ENCODE data around the gene JAK3. TPM values are rescaled to one million over a fixed set of nuclear protein-coding genes. Genes with fewer than 3 reads are reported as not detected.

Gene JAK3
- polyA plus RNA-seq, 2 of the 4 experiments (the other 2 are of a cell fraction): 0.31 to 0.89 TPM

DNA sequence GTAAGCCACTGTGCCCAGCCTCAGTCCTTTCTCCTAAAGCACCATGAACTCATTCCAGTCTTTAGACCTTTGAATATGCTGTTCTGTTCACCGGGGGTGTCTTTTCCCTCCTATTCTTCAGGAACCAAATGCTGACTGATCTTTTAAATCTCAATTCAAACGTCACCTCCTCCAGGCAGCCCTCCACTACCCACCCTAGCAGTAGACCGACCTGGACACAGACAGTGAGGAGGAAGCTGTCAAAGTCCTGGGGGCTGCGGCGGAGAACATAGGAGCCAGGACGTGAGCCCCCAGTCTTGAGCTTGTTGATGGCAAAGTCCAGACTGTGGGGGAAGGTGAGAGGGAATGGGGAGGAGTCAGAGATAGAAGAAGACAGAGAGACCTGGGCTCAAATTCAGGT is 7.8 kb downstream of the JAK3 start:
- 73% methylated on average over 6 of the region's 6 CpGs for WGBS (ENCODE audit: missing lambda C conversion rate)
- FAIRE-seq (no peak), DNase-seq (ENCODE audit: low read depth in 1 of 2, low spot score in 1 of 2) (no peak), ATAC-seq (no peak)
- no peak for TF ChIP-seq FOSL2 (IDR thresholded peaks at IDR 0.05)
- no peak for TF ChIP-seq FOSL2 (CRISPR knock-in tag; IDR thresholded peaks at IDR 0.05)
- TF ChIP-seq PHF8 (IDR thresholded peaks at IDR 0.05; ENCODE audit: borderline replicate concordance, low read depth): no peak
- peak; percentile 69 for TF ChIP-seq ZFP36 (IDR thresholded peaks at IDR 0.05; ENCODE audit: borderline replicate concordance, partially characterized antibody)
- TF ChIP-seq ZC3H11A (IDR thresholded peaks at IDR 0.05): no peak
- TF ChIP-seq, protein P1, sequence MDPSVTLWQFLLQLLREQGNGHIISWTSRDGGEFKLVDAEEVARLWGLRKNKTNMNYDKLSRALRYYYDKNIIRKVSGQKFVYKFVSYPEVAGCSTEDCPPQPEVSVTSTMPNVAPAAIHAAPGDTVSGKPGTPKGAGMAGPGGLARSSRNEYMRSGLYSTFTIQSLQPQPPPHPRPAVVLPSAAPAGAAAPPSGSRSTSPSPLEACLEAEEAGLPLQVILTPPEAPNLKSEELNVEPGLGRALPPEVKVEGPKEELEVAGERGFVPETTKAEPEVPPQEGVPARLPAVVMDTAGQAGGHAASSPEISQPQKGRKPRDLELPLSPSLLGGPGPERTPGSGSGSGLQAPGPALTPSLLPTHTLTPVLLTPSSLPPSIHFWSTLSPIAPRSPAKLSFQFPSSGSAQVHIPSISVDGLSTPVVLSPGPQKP (IDR thresholded peaks at IDR 0.05; ENCODE audit: low read depth, low read length): no peak
- TF ChIP-seq FOSB (CRISPR knock-in tag; IDR thresholded peaks at IDR 0.05): no peak
- POLR2A ChIA-PET: no interaction called here
- Histone ChIP-seq H3K4me2 (no peak overlapping the region), H3K4me1 (peaks cover 6% of the 10 kb centered on the region), H3K4me3 (no peak overlapping the region), H3K27ac (no peak overlapping the region), H3K9me3 (no peaks in the 10 kb centered on the region)
- CTCF ChIA-PET: interaction anchor here (0.7 to 5.4 kb wide), 3 partner anchors 16 to 157 kb away, joined by 3 to 19 read pairs (median 3); no protein-coding TSS in a partner anchor

DNA sequence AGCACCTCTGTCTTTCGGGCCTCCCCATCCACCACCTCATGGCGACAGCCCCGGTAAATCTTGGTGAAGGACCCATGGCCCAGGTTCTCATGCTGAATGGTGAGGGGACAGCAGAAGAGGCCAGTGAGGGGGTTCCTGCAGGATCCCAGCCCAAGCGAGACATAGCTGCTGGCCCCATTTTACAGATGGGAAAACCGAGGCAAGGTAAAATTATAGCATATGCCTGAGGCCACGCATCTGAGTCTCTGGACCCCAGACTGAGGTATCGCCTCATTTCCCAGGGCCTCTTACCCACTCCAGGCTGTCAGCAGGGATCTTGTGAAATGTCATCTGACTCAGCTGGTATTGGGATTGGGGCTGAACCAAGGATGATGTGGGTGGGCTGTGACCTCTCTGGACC is 9.8 kb downstream of the JAK3 start:
- TF ChIP-seq, protein P2, sequence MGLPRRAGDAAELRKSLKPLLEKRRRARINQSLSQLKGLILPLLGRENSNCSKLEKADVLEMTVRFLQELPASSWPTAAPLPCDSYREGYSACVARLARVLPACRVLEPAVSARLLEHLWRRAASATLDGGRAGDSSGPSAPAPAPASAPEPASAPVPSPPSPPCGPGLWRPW (IDR thresholded peaks at IDR 0.05): no peak
- TF ChIP-seq JUN (IDR thresholded peaks at IDR 0.05) (no peak), ZC3H11A (IDR thresholded peaks at IDR 0.05) (no peak)
- ChIA-PET CTCF (interaction anchor here (0.6 to 5.4 kb wide), 2 partner anchors 18 to 39 kb away, joined by 4 to 19 read pairs; no protein-coding TSS in a partner anchor), POLR2A (interaction anchor here (0.7 kb wide), 1 partner anchor 233 kb away, joined by 6 read pairs; no protein-coding TSS in a partner anchor)
- Histone ChIP-seq H3K4me2 (no peak overlapping the region), H3K4me3 (no peak overlapping the region), H3K4me1 (peaks cover 5% of the 10 kb centered on the region), H3K9me3 (no peaks in the 10 kb centered on the region), H3K27ac (no peak overlapping the region)
- FAIRE-seq: no peak
- no peak for DNase-seq (ENCODE audit: low read depth in 1 of 2, low spot score in 1 of 2)
- WGBS (ENCODE audit: missing lambda C conversion rate): 93% methylated on average over 4 of the region's 7 CpGs
- no peak for ATAC-seq

DNA sequence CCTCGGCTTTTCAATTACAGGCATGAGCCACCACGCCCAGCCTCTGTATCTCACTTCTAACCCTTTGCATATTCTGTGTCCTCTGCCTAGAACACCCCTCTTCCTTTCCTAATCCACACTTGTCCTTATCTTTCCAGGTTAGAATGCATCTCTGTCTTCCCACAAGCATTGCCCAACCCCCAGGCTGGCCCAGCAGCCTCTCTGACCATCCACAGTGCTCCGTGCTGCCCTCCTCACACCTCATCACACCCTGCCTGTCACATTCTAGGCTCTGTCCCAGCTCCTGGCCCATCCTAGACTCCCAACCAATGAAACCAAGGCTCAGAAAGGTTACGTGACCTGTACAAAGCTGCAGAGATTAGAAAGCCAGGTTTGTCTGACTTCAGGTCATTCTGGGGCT is 11.3 kb downstream of the JAK3 start:
- TF ChIP-seq, protein P3, sequence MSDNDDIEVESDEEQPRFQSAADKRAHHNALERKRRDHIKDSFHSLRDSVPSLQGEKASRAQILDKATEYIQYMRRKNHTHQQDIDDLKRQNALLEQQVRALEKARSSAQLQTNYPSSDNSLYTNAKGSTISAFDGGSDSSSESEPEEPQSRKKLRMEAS (IDR thresholded peaks at IDR 0.05): no peak
- TF ChIP-seq JUNB (IDR thresholded peaks at IDR 0.05) (no peak), EHF (CRISPR knock-in tag; IDR thresholded peaks at IDR 0.05) (no peak), ZC3H11A (IDR thresholded peaks at IDR 0.05) (no peak), ESRRA (IDR thresholded peaks at IDR 0.05; ENCODE audit: borderline replicate concordance, low read length) (no peak), RCOR1 (IDR thresholded peaks at IDR 0.05; ENCODE audit: low read depth, low read length) (no peak), HDAC2 (IDR thresholded peaks at IDR 0.05) (no peak), EP300 (IDR thresholded peaks at IDR 0.05) (no peak), ZNF302 (CRISPR knock-in tag; IDR thresholded peaks at IDR 0.05) (no peak), ZSCAN20 (CRISPR knock-in tag; IDR thresholded peaks at IDR 0.05) (no peak), NR3C1 (IDR thresholded peaks at IDR 0.05) (no peak), CBX8 (IDR thresholded peaks at IDR 0.05) (no peak), POLR2A (IDR thresholded peaks at IDR 0.05; ENCODE audit: low read length) (no peak), FOXS1 (CRISPR knock-in tag; IDR thresholded peaks at IDR 0.05) (no peak), TFCP2L1 (CRISPR knock-in tag; IDR thresholded peaks at IDR 0.05) (no peak)
- TF ChIP-seq, protein P4, sequence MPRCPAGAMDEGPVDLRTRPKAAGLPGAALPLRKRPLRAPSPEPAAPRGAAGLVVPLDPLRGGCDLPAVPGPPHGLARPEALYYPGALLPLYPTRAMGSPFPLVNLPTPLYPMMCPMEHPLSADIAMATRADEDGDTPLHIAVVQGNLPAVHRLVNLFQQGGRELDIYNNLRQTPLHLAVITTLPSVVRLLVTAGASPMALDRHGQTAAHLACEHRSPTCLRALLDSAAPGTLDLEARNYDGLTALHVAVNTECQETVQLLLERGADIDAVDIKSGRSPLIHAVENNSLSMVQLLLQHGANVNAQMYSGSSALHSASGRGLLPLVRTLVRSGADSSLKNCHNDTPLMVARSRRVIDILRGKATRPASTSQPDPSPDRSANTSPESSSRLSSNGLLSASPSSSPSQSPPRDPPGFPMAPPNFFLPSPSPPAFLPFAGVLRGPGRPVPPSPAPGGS (IDR thresholded peaks at IDR 0.05): no peak
- TF ChIP-seq, protein P5, sequence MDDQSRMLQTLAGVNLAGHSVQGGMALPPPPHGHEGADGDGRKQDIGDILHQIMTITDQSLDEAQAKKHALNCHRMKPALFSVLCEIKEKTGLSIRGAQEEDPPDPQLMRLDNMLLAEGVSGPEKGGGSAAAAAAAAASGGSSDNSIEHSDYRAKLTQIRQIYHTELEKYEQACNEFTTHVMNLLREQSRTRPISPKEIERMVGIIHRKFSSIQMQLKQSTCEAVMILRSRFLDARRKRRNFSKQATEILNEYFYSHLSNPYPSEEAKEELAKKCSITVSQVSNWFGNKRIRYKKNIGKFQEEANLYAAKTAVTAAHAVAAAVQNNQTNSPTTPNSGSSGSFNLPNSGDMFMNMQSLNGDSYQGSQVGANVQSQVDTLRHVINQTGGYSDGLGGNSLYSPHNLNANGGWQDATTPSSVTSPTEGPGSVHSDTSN (IDR thresholded peaks at IDR 0.05): no peak
- TF ChIP-seq, protein P1 (IDR thresholded peaks at IDR 0.05; ENCODE audit: low read depth, low read length): no peak
- TF ChIP-seq, protein P6, sequence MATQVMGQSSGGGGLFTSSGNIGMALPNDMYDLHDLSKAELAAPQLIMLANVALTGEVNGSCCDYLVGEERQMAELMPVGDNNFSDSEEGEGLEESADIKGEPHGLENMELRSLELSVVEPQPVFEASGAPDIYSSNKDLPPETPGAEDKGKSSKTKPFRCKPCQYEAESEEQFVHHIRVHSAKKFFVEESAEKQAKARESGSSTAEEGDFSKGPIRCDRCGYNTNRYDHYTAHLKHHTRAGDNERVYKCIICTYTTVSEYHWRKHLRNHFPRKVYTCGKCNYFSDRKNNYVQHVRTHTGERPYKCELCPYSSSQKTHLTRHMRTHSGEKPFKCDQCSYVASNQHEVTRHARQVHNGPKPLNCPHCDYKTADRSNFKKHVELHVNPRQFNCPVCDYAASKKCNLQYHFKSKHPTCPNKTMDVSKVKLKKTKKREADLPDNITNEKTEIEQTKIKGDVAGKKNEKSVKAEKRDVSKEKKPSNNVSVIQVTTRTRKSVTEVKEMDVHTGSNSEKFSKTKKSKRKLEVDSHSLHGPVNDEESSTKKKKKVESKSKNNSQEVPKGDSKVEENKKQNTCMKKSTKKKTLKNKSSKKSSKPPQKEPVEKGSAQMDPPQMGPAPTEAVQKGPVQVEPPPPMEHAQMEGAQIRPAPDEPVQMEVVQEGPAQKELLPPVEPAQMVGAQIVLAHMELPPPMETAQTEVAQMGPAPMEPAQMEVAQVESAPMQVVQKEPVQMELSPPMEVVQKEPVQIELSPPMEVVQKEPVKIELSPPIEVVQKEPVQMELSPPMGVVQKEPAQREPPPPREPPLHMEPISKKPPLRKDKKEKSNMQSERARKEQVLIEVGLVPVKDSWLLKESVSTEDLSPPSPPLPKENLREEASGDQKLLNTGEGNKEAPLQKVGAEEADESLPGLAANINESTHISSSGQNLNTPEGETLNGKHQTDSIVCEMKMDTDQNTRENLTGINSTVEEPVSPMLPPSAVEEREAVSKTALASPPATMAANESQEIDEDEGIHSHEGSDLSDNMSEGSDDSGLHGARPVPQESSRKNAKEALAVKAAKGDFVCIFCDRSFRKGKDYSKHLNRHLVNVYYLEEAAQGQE (IDR thresholded peaks at IDR 0.05): no peak
- TF ChIP-seq, protein P2 (IDR thresholded peaks at IDR 0.05): no peak
- Histone ChIP-seq H3K4me3 (no peak overlapping the region), H3K4me2 (no peak overlapping the region), H3K9me3 (no peaks in the 10 kb centered on the region), H3K4me1 (no peaks in the 10 kb centered on the region), H3K27ac (no peak overlapping the region)
- ChIA-PET CTCF (interaction anchor here (5.4 kb wide), 1 partner anchor 19 kb away, joined by 19 read pairs; no protein-coding TSS in a partner anchor), POLR2A (no interaction called here)
- DNase-seq (ENCODE audit: low read depth in 1 of 2, low spot score in 1 of 2) (no peak), ATAC-seq (no peak), FAIRE-seq (no peak)
- WGBS (ENCODE audit: missing lambda C conversion rate): 67% methylated on average over 4 of the region's 4 CpGs
